ENCODE data around the gene WNT6.

- no peak for TF ChIP-seq CTCF (IDR thresholded peaks at IDR 0.05)
- TF ChIP-seq POLR2A (IDR thresholded peaks at IDR 0.05): no peak
Observed at GRCh38 chr2:218831378-218831990, 28.1 kb upstream of the WNT6 start, which contains the start of gene PRKAG3.
